Cardiac muscle cell (in vitro differentiated cells and primary cell): Measurements from ENCODE around the gene ERLEC1. TPM values are rescaled to one million over a fixed set of nuclear protein-coding genes. Genes with fewer than 3 reads are reported as not detected.

Experiments used
- DNase-seq, 2 donors: peaks; one replicate each; pipeline versions ENCODE4 v3.0.0 to v3.0.0-alpha.2; 2010 to 2017; ENCODE audit warnings: low read depth in 1 of 2, low spot score in 1 of 2
- H3K27ac ChIP-seq: fragments of 200-600 bp; sonication (generic); 2 replicates; pipeline ENCODE4 v1.5.1; 2016
- H3K27me3 ChIP-seq: fragments of 200-600 bp; sonication (generic); 2 replicates; pipeline ENCODE4 v1.6.0; 2016; ENCODE audit warnings: control low read depth
- H3K36me3 ChIP-seq: fragments of 200-600 bp; sonication (generic); 2 replicates; pipeline ENCODE4 v1.5.1; 2016; ENCODE audit warnings: control low read depth
- H3K4me1 ChIP-seq: fragments of 200-600 bp; sonication (generic); 2 replicates; pipeline ENCODE4 v1.8.1; 2017; ENCODE audit warnings: low read depth, mild to moderate bottlenecking, mixed run types
- H3K4me3 ChIP-seq: fragments of 200-600 bp; sonication (generic); 2 replicates; pipeline ENCODE4 v1.5.1; 2016; ENCODE audit warnings: mild to moderate bottlenecking
- H3K9me3 ChIP-seq: fragments of 200-600 bp; sonication (generic); 2 replicates; pipeline ENCODE4 v1.5.1; 2017; ENCODE audit warnings: low read depth, mild to moderate bottlenecking, control low read depth
- polyA plus RNA-seq: library from polyadenylated mRNA; unstranded; fragments of >200 nt; fragmentation: Nextera tagmentation; extraction: Ambion mirVana; gene quantifications from 2 replicates; pipeline ENCODE4 v1.2.1, GENCODE V29; 2016
- total RNA-seq: library from RNA; depleted of rRNA; stranded (reverse); fragments of >200 nt; gene quantifications from 2 replicates; pipeline ENCODE4 v1.2.3, GENCODE V29; 2016
- TF ChIP-seq, protein P1 (sequence below): IDR thresholded peaks from 2 replicates; pipeline ENCODE4 v1.5.1; 2012; ENCODE audit warnings: low read depth, mild to moderate bottlenecking, low read length

Gene ERLEC1
- total and polyA plus RNA-seq, 2 experiments from 2014 or later = 50.1 to 50.8 TPM

DNA sequence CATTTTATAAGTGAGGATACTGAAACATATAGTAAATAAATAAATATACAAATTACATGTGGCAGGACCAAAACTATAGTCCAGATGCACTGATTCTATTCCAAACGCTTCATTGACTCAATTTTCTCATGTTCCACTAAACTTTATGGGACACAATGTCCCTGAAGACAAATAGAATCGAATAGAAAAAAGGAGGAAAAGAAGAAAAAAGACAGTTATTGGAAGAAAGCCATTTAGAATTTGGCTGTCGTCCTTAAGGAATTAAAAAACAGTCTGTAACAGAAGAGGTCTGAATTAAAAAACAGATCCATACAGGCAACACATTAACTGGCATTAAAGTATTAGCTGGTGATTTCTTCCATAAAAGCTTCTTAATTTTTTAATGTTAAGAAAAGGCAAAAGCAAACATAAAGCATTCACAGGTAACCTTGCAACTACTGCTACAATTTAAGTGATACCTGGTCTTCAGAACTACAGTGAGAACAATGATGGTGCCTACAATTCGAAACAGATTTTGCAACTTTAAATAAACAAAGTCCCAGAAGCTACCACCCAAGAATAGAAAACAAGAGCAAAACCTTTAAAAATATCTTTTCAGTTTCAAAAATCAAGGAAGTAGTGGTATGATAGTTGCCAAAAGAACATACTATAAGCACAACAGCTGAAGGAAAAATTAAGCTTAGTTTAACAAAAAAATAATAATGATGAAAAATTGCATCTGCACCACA, 36.6 kb upstream of the ERLEC1 start:
- DNase-seq = no peak
- Histone ChIP-seq H3K4me1 (no peaks in the 10 kb centered on the region), H3K27me3 (no peaks in the 10 kb centered on the region), H3K36me3 (peaks cover 32% of the 10 kb centered on the region), H3K9me3 (no peaks in the 10 kb centered on the region), H3K4me3 (no peak overlapping the region), H3K27ac (no peak overlapping the region)
- TF ChIP-seq, protein P1, sequence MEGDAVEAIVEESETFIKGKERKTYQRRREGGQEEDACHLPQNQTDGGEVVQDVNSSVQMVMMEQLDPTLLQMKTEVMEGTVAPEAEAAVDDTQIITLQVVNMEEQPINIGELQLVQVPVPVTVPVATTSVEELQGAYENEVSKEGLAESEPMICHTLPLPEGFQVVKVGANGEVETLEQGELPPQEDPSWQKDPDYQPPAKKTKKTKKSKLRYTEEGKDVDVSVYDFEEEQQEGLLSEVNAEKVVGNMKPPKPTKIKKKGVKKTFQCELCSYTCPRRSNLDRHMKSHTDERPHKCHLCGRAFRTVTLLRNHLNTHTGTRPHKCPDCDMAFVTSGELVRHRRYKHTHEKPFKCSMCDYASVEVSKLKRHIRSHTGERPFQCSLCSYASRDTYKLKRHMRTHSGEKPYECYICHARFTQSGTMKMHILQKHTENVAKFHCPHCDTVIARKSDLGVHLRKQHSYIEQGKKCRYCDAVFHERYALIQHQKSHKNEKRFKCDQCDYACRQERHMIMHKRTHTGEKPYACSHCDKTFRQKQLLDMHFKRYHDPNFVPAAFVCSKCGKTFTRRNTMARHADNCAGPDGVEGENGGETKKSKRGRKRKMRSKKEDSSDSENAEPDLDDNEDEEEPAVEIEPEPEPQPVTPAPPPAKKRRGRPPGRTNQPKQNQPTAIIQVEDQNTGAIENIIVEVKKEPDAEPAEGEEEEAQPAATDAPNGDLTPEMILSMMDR = no peak

DNA sequence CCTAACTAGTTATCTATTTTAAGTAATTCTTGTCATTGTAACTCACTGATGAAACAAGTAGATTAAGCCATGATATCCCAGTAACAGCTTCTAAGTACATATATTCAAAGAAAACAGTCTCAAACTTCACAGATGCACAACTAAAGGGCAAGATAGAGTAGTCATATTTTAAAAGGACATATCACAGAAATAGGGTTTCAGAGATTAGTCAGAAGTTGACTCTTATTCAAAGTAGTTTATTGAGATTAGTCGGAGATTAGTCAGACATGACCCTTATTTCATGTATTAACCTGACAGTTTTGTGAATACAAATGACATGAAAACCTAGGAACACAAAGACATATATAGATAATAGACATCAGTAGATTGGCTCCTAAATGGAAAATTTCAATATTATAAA, 35.1 kb upstream of the ERLEC1 start:
- no peak overlapping the region for H3K4me3 ChIP-seq
- H3K36me3 ChIP-seq = peaks cover 32% of the 10 kb centered on the region
- no peaks in the 10 kb centered on the region for H3K27me3 ChIP-seq
- no peaks in the 10 kb centered on the region for H3K9me3 ChIP-seq
- TF ChIP-seq, protein P1 = no peak
- H3K27ac ChIP-seq = no peak overlapping the region
- no peak for DNase-seq
- no peaks in the 10 kb centered on the region for H3K4me1 ChIP-seq

DNA sequence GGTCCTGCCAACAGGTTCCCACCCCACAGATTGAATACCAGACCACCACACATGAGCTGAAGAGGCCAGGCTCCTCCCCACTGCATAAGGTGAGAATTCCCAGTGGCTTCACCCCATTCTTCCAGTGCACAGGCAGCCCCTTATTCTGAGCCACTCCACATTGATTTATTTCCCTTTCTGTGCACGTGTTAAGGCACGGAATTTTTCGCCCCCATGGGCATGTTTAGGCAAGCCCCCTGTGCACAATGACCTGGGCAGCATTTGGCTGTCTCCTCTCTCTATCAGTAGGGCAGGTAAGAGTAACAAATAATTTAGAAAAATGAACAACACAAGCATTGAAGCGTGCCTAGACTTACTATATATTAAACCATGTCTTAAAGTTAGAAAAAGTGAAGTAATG, 34.5 kb upstream of the ERLEC1 start:
- no peak overlapping the region for H3K4me3 ChIP-seq
- TF ChIP-seq, protein P1 = no peak
- H3K9me3 ChIP-seq = no peaks in the 10 kb centered on the region
- no peaks in the 10 kb centered on the region for H3K27me3 ChIP-seq
- H3K4me1 ChIP-seq = no peaks in the 10 kb centered on the region
- no peak overlapping the region for H3K27ac ChIP-seq
- DNase-seq = no peak
- H3K36me3 ChIP-seq = peaks cover 29% of the 10 kb centered on the region

DNA sequence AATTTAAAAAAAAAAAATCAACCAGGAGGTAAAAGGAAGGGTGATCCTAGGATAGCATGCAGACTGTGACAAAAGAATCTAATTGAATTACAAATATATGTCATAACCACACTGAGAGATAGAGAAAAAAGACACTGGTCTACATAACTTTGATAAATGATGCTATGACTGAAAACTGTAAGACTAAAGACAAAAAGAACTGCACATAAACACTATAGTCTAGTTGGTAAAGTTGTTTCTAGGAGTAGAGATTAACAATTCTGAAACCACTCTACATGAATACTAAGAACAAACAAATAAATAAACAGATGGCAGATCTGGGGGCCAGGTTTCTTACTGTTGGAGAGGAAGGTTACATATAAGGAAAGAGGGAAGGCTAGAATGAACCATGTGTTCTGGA, 33.8 kb upstream of the ERLEC1 start:
- peaks cover 22% of the 10 kb centered on the region for H3K36me3 ChIP-seq
- H3K9me3 ChIP-seq = no peaks in the 10 kb centered on the region
- TF ChIP-seq, protein P1 = no peak
- H3K27ac ChIP-seq = no peak overlapping the region
- H3K27me3 ChIP-seq = no peaks in the 10 kb centered on the region
- no peak for DNase-seq
- H3K4me1 ChIP-seq = no peaks in the 10 kb centered on the region
- no peak overlapping the region for H3K4me3 ChIP-seq

DNA sequence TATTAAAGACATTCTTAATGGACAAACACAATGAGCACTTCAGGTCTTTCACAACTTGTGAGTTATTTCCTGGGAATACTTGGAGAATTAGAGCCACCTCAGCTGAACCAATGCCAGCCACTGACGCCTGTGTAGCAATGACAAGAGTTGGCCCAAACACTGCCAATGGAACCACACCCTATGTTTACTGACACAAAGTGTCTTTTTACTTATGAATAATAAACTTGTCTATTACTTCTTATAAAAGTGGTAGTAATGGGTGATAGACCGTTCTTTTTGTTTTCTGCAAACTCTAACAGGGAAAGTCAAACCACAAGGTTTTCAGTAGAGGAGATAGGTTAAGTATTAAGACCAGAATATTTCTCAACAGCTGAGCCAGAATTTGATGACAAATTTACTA, 31.7 kb upstream of the ERLEC1 start:
- H3K4me3 ChIP-seq = no peak overlapping the region
- no peaks in the 10 kb centered on the region for H3K9me3 ChIP-seq
- no peaks in the 10 kb centered on the region for H3K27me3 ChIP-seq
- peaks cover 5% of the 10 kb centered on the region for H3K36me3 ChIP-seq
- TF ChIP-seq, protein P1 = no peak
- no peaks in the 10 kb centered on the region for H3K4me1 ChIP-seq
- H3K27ac ChIP-seq = no peak overlapping the region
- peak in 1 of 2 donors; percentile 44 for DNase-seq
